BLaER1 (cell line): ENCODE results near the gene PTPRA.

ENCODE experiments used
- H3K27ac ChIP-seq: shearing (Covaris generic); formaldehyde crosslinking; 2 replicates; pipeline ENCODE4 v1.8.1; 2022
- H3K27me3 ChIP-seq: shearing (Covaris generic); formaldehyde crosslinking; 2 replicates; pipeline ENCODE4 v1.8.1; 2022
- H3K36me3 ChIP-seq: shearing (Covaris generic); formaldehyde crosslinking; 2 replicates; pipeline ENCODE4 v1.8.1; 2022
- H3K4me1 ChIP-seq: shearing (Covaris generic); formaldehyde crosslinking; 2 replicates; pipeline ENCODE4 v1.8.1; 2022
- H3K4me2 ChIP-seq: shearing (Covaris generic); formaldehyde crosslinking; 2 replicates; pipeline ENCODE4 v1.8.1; 2022
- H3K4me3 ChIP-seq: shearing (Covaris generic); formaldehyde crosslinking; 2 replicates; pipeline ENCODE4 v1.8.1; 2022
- H3K9ac ChIP-seq: shearing (Covaris generic); formaldehyde crosslinking; 2 replicates; pipeline ENCODE4 v1.8.1; 2022
- H3K9me3 ChIP-seq: shearing (Covaris generic); formaldehyde crosslinking; 2 replicates; pipeline ENCODE4 v1.8.1; 2022
- H4K20me1 ChIP-seq: shearing (Covaris generic); formaldehyde crosslinking; 2 replicates; pipeline ENCODE4 v1.8.1; 2022
- Cebpa-rat ChIP-seq: shearing (Covaris generic); IDR thresholded peaks from 2 replicates; pipeline ENCODE4 v1.8.1; 2022

The PTPRA gene

DNA sequence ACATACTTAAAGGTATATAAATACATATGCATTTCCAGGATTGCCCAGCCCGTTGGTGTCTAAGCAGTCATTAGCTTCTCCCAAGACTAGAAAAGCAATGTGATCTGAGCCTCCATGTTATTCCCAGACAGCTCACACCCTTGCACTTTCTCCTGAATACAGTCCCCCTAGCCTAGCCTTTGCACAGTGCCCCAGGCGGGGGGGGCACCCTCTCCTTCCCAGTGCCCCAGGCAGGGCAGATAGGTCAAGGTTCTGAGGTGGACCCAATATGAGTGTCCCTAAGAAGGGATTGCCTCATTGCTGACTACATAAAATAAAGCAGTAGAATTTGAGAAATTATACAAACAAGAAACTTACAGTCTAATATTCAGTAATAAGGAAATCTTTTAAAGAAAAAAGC, 154.7 kb downstream of the PTPRA start:
- Histone ChIP-seq H3K4me2 (no peak overlapping the region), H3K27me3 (no peaks in the 10 kb centered on the region), H3K4me1 (no peaks in the 10 kb centered on the region), H3K36me3 (peaks cover 98% of the 10 kb centered on the region), H3K27ac (no peak overlapping the region), H3K4me3 (no peak overlapping the region), H3K9me3 (no peaks in the 10 kb centered on the region), H4K20me1 (no peaks in the 10 kb centered on the region), H3K9ac (no peak overlapping the region)
- no peak for TF ChIP-seq Cebpa-rat

DNA sequence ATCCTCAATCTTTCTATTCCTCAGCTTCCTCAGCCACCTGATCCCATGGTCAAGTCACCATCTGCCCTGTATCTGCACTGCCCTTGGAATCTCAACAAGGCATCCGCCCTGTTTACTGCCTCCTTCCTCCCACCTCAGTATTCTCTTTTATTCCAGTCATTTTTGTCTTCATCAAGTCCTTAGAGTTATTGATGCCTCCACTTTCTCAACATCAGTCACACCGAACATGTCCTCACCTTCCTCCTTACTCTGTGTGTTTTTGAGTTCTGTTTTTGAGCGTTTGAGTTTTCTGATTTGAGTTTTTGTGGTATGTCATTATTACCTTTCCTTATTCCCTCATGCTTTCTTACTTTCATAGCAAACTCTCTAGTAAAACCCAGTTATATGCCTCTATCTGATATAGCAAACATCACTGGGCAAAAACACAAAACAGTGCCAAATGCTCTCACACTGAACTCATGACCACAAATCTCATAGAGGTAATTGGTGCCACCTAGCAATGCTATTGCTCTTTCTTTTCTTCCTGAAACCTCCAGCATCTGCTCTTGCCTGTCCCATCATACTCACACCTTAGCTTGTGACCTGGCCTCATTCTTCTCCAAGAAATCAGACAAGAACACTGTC, 158.4 kb downstream of the PTPRA start:
- Histone ChIP-seq H3K4me1 (no peaks in the 10 kb centered on the region), H3K4me3 (no peak overlapping the region), H3K27ac (no peak overlapping the region), H3K9me3 (no peaks in the 10 kb centered on the region), H3K9ac (no peak overlapping the region), H4K20me1 (no peaks in the 10 kb centered on the region), H3K36me3 (peaks cover 98% of the 10 kb centered on the region), H3K4me2 (no peak overlapping the region), H3K27me3 (no peaks in the 10 kb centered on the region)
- no peak for TF ChIP-seq Cebpa-rat

DNA sequence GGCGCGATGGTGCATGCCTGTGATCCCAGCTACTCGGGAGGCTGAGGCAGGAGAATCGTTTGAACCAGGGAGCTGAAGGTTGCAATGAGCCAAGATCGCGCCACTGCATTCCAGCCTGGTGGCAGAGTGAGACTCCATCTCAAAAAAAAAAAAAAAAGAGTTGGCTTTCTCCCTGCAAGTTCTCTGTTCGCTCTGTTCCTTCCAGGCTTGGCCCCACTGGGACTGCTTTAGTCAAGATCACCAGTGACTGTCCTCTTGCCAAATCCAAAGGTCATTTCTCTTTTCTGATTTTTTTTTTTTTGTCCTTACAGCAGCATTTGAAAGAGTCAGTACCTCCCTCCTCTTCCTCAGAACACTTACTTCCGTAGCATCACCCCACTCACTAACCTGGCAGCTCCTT, 159.3 kb downstream of the PTPRA start:
- Histone ChIP-seq H3K27ac (no peak overlapping the region), H3K9me3 (no peaks in the 10 kb centered on the region), H3K4me2 (no peak overlapping the region), H3K9ac (no peak overlapping the region), H3K4me3 (no peak overlapping the region), H3K27me3 (no peaks in the 10 kb centered on the region), H3K4me1 (no peaks in the 10 kb centered on the region), H3K36me3 (peaks cover 98% of the 10 kb centered on the region), H4K20me1 (no peaks in the 10 kb centered on the region)
- no peak for TF ChIP-seq Cebpa-rat

DNA sequence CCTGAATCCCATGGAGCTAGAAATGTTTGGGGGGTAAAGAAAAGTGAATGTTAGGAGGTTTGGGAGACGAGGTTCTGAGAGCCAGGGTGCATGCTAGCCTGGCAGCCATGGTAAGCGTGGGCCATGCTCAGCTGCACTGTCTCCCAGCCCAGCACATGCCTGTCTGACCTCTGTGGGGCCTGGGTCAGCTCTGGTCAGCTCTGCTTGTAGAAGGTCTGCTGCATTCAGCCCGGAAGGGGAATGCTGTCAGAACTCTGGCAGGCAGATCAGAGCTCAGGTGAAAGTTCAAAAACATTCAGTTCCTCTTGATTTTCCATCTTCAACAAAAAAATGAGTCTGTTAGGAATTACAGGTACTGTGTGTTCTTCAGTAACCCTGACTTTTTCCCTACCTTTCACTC, 164.4 kb downstream of the PTPRA start:
- no peaks in the 10 kb centered on the region for H3K9me3 ChIP-seq
- H3K27ac ChIP-seq: no peak overlapping the region
- H3K36me3 ChIP-seq: peaks cover 89% of the 10 kb centered on the region
- H4K20me1 ChIP-seq: no peaks in the 10 kb centered on the region
- H3K4me1 ChIP-seq: no peaks in the 10 kb centered on the region
- H3K4me3 ChIP-seq: no peak overlapping the region
- no peaks in the 10 kb centered on the region for H3K27me3 ChIP-seq
- TF ChIP-seq Cebpa-rat: no peak
- H3K9ac ChIP-seq: no peak overlapping the region
- H3K4me2 ChIP-seq: no peak overlapping the region

DNA sequence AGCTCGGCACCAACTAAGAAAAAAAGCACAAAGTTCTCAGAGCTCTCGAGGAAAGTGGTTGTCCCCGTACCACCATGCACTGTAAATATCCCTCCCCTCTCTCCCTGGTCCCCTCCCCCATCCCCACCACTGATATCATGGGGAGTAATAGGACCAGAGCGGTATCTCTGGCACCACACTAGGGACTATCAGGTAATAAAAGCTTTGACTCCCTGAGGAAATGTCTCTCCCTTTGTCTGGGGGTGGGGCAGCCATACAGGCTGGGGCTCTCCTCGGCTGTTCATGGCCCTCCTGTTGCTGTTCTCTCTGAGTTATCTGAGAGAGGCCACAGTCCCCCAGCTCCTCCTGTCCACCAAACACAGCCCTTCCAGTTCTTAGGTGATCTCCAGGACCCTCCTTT, 165.2 kb downstream of the PTPRA start:
- Histone ChIP-seq H3K27ac (no peak overlapping the region), H4K20me1 (no peaks in the 10 kb centered on the region), H3K4me1 (no peaks in the 10 kb centered on the region), H3K9ac (no peak overlapping the region), H3K4me2 (no peak overlapping the region), H3K36me3 (peaks cover 85% of the 10 kb centered on the region), H3K27me3 (no peaks in the 10 kb centered on the region), H3K4me3 (no peak overlapping the region), H3K9me3 (no peaks in the 10 kb centered on the region)
- no peak for TF ChIP-seq Cebpa-rat

DNA sequence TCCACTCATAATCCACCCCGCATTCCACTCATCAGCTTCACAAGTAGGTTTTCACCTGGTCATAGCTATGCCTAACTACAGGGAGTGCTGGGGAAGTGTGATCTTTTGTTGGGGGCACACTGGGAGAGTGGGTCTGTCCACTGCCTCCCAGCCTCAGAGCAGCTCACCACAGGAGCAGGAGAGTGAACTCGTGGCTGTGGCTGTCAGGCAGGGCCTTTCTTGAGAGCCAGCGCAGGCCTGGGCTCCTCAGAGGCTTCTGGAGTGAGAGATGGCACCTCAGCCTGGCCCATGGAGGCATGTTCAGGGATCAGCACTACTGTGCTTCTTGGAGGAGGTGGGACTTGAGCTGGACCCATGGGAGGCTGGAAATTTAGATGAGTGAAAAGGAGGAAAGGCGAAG, 166.1 kb downstream of the PTPRA start:
- Histone ChIP-seq H3K27ac (no peak overlapping the region), H3K36me3 (peaks cover 76% of the 10 kb centered on the region)

DNA sequence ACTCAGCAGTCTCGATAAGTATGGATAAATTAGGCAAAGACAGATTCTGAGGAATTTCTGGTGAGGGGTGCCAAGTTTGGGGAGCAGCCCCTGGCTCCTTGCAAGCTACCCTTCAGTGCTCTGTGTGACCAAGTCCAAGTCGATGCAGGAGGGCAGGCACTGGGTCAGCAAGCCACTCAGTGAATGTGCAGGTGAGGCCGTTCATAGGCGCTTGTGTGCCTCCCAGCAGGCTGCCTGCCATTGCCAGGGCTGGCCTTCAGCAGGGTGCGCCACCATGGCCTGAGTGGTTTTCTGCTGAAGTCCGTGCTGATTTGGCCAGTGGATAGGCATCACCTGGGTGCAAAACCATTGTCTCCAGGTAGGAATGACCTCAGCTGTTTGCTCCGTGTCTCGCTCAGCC, 166.8 kb downstream of the PTPRA start:
- TF ChIP-seq Cebpa-rat: no peak
- Histone ChIP-seq H3K9me3 (no peaks in the 10 kb centered on the region), H3K4me1 (peaks cover 7% of the 10 kb centered on the region), H3K4me2 (no peak overlapping the region), H3K27me3 (no peaks in the 10 kb centered on the region), H3K27ac (no peak overlapping the region), H3K9ac (no peak overlapping the region), H3K36me3 (peaks cover 69% of the 10 kb centered on the region), H4K20me1 (no peaks in the 10 kb centered on the region), H3K4me3 (no peak overlapping the region)

More for the DNA sequence above, 166.1 kb downstream of the PTPRA start:
- Histone ChIP-seq H3K9me3 (no peaks in the 10 kb centered on the region), H3K27me3 (no peaks in the 10 kb centered on the region), H3K9ac (no peak overlapping the region), H3K4me3 (no peak overlapping the region), H3K4me1 (peaks cover under 1% of the 10 kb centered on the region; the same call in 1 of the 2 replicates), H4K20me1 (no peaks in the 10 kb centered on the region), H3K4me2 (no peak overlapping the region)
- TF ChIP-seq Cebpa-rat: no peak

DNA sequence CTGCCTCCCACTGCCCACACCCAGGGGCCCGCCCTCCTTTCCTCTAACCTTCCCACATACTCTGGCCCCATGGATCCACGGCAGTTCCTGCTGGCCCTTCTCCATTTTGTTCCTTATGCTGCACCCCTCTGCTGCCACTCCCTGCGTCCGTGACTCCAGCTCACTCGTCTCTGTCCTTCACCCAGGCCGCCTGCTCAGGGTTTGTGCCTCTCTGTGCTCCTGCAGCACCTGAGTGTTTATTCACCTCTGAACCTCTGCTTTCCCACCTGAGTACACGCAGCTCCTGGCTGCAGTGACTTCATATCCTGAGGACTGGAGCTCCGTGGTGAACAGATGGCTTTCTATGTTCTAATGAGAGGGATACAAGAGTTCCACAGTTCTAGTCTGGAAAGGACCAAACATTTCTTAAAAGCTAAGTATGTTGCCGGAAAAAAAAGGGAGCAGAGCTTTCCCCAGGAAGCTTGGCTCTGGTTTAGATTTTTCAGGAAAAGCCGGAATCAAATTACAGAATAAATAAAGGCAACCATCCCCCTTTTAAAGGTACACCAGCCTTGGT, 168.7 kb downstream of the PTPRA start:
- Histone ChIP-seq H3K27me3 (no peaks in the 10 kb centered on the region), H3K9ac (no peak overlapping the region), H3K4me2 (no peak overlapping the region), H3K27ac (no peak overlapping the region), H3K4me3 (no peak overlapping the region), H4K20me1 (peaks cover 9% of the 10 kb centered on the region), H3K36me3 (peaks cover 51% of the 10 kb centered on the region), H3K9me3 (no peaks in the 10 kb centered on the region), H3K4me1 (peaks cover 13% of the 10 kb centered on the region)
- TF ChIP-seq Cebpa-rat: no peak

DNA sequence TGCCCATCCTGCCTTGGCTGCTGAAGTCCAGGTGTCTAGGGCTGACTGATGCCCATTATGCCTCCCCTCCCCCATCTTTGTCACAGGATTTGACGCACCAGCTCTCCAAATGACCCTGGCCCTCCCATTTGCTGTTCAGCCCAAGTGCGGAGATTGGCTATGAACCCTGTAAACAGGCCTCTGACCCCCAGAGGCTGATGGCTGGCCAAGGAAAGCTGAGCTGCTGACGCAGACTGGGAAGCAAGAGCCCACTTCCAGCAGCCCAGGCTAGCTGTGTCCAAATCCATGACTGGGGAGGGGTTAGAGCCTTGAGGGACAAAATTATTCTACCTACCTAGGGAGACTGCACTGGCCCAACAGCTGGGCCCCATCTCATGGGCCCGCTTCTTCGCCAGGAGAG, 169.3 kb downstream of the PTPRA start:
- peaks cover 16% of the 10 kb centered on the region for H4K20me1 ChIP-seq
- TF ChIP-seq Cebpa-rat: no peak
- H3K4me2 ChIP-seq: no peak overlapping the region
- H3K36me3 ChIP-seq: peaks cover 48% of the 10 kb centered on the region
- no peak overlapping the region for H3K9ac ChIP-seq
- no peaks in the 10 kb centered on the region for H3K27me3 ChIP-seq
- H3K9me3 ChIP-seq: no peaks in the 10 kb centered on the region
- H3K4me3 ChIP-seq: no peak overlapping the region
- H3K4me1 ChIP-seq: peaks cover 20% of the 10 kb centered on the region
- no peak overlapping the region for H3K27ac ChIP-seq

DNA sequence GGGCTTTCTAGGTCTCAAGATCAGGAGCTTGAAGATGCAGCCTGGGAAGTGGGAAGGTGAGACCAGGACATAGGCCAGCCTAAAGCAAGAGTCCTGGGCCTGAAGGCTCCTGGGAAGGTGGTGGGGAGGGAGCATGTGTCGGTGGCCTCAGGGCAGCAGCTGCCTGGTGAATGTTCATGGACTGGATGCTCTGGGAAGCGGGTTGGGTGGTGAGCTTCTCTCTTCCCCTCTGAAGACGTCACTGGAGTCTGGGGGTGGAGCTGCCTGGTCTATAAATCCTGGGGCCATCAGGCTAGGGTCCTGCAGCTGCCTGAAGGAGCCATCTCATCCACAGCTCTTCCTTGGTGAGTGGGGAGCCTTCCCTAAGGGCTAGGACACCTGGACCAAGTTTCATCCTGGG, 170.0 kb downstream of the PTPRA start, which contains the start of gene GNRH2:
GNRH2 (plus strand) TSS at position 301 of the 400 bp plus-strand sequence. CDS start 793 bp downstream, outside the sequence.
- peaks cover 48% of the 10 kb centered on the region for H3K36me3 ChIP-seq
- no peak within 1 kb of the TSS for H3K4me2 ChIP-seq
- H3K27ac ChIP-seq: no peak within 1 kb of the TSS
- no peaks in the 10 kb centered on the region for H3K9me3 ChIP-seq
- peaks cover 22% of the 10 kb centered on the region for H4K20me1 ChIP-seq
- H3K9ac ChIP-seq: no peak within 1 kb of the TSS
- peaks cover 24% of the 10 kb centered on the region for H3K4me1 ChIP-seq
- H3K4me3 ChIP-seq: no peak within 1 kb of the TSS
- H3K27me3 ChIP-seq: no peaks in the 10 kb centered on the region
- TF ChIP-seq Cebpa-rat: no peak
